Cardiac muscle cell (in vitro differentiated cells and primary cell): ENCODE measurements around the gene GUCA2B. TPM values are rescaled to one million over a fixed set of nuclear protein-coding genes. Genes with fewer than 3 reads are reported as not detected.

Source experiments
- DNase-seq, 2 donors: peaks; one replicate each; pipeline versions ENCODE4 v3.0.0 to v3.0.0-alpha.2; 2010 to 2017; ENCODE audit warnings: low read depth in 1 of 2, low spot score in 1 of 2
- H3K27ac ChIP-seq: fragments of 200-600 bp; sonication (generic); 2 replicates; pipeline ENCODE4 v1.5.1; 2016
- H3K27me3 ChIP-seq: fragments of 200-600 bp; sonication (generic); 2 replicates; pipeline ENCODE4 v1.6.0; 2016; ENCODE audit warnings: control low read depth
- H3K36me3 ChIP-seq: fragments of 200-600 bp; sonication (generic); 2 replicates; pipeline ENCODE4 v1.5.1; 2016; ENCODE audit warnings: control low read depth
- H3K4me1 ChIP-seq: fragments of 200-600 bp; sonication (generic); 2 replicates; pipeline ENCODE4 v1.8.1; 2017; ENCODE audit warnings: low read depth, mild to moderate bottlenecking, mixed run types
- H3K4me3 ChIP-seq: fragments of 200-600 bp; sonication (generic); 2 replicates; pipeline ENCODE4 v1.5.1; 2016; ENCODE audit warnings: mild to moderate bottlenecking
- H3K9me3 ChIP-seq: fragments of 200-600 bp; sonication (generic); 2 replicates; pipeline ENCODE4 v1.5.1; 2017; ENCODE audit warnings: low read depth, mild to moderate bottlenecking, control low read depth
- CTCF ChIP-seq: IDR thresholded peaks from 2 replicates; pipeline ENCODE4 v1.5.1; 2012; ENCODE audit warnings: low read depth, mild to moderate bottlenecking, low read length
- polyA plus RNA-seq: library from polyadenylated mRNA; unstranded; fragments of >200 nt; fragmentation: Nextera tagmentation; extraction: Ambion mirVana; gene quantifications from 2 replicates; pipeline ENCODE4 v1.2.1, GENCODE V29; 2016
- total RNA-seq: library from RNA; depleted of rRNA; stranded (reverse); fragments of >200 nt; gene quantifications from 2 replicates; pipeline ENCODE4 v1.2.3, GENCODE V29; 2016

Gene GUCA2B
- total and polyA plus RNA-seq, 2 experiments from 2014 or later: not detected

- no peaks in the 10 kb centered on the region for H3K36me3 ChIP-seq
- H3K4me3 ChIP-seq: no peak overlapping the region
- H3K27me3 ChIP-seq: peaks cover 9% of the 10 kb centered on the region
- no peaks in the 10 kb centered on the region for H3K9me3 ChIP-seq
- no peaks in the 10 kb centered on the region for H3K4me1 ChIP-seq
- no peak overlapping the region for H3K27ac ChIP-seq
- TF ChIP-seq CTCF: no peak
- DNase-seq: no peak
Observed at GRCh38 chr1:42154685-42155084, 1.5 kb downstream of the GUCA2B start.

GRCh38 chr1:42155362-42155761 lies 2.2 kb downstream of the GUCA2B start:
- no peak for TF ChIP-seq CTCF
- Histone ChIP-seq H3K4me1 (no peaks in the 10 kb centered on the region), H3K27ac (no peak overlapping the region), H3K36me3 (no peaks in the 10 kb centered on the region), H3K4me3 (no peak overlapping the region), H3K9me3 (no peaks in the 10 kb centered on the region), H3K27me3 (peaks cover 5% of the 10 kb centered on the region)
- DNase-seq: no peak

- Histone ChIP-seq H3K36me3 (no peaks in the 10 kb centered on the region), H3K4me1 (no peaks in the 10 kb centered on the region), H3K4me3 (no peak overlapping the region), H3K27ac (no peak overlapping the region), H3K27me3 (no peaks in the 10 kb centered on the region), H3K9me3 (no peaks in the 10 kb centered on the region)
- TF ChIP-seq CTCF: no peak
- DNase-seq: no peak
Observed at GRCh38 chr1:42157667-42158066, 4.5 kb downstream of the GUCA2B start.

- no peak for TF ChIP-seq CTCF
- Histone ChIP-seq H3K4me1 (no peaks in the 10 kb centered on the region), H3K4me3 (no peak overlapping the region), H3K27ac (no peak overlapping the region), H3K36me3 (no peaks in the 10 kb centered on the region), H3K27me3 (no peaks in the 10 kb centered on the region), H3K9me3 (no peaks in the 10 kb centered on the region)
- DNase-seq: no peak
Observed at GRCh38 chr1:42158189-42158588, 5.0 kb downstream of the GUCA2B start.

GRCh38 chr1:42162181-42162580 lies 9.0 kb downstream of the GUCA2B start:
- Histone ChIP-seq H3K27ac (no peak overlapping the region), H3K27me3 (no peaks in the 10 kb centered on the region), H3K4me3 (no peak overlapping the region), H3K9me3 (no peaks in the 10 kb centered on the region), H3K4me1 (peaks cover 7% of the 10 kb centered on the region), H3K36me3 (no peaks in the 10 kb centered on the region)
- DNase-seq: no peak
- no peak for TF ChIP-seq CTCF

- H3K4me1 ChIP-seq: peaks cover 7% of the 10 kb centered on the region
- no peaks in the 10 kb centered on the region for H3K27me3 ChIP-seq
- DNase-seq: no peak
- no peak for TF ChIP-seq CTCF
- no peaks in the 10 kb centered on the region for H3K9me3 ChIP-seq
- no peak overlapping the region for H3K27ac ChIP-seq
- no peak overlapping the region for H3K4me3 ChIP-seq
- no peaks in the 10 kb centered on the region for H3K36me3 ChIP-seq
Observed at GRCh38 chr1:42163114-42163513, 9.9 kb downstream of the GUCA2B start.
